ENCODE data around the gene ME3. TPM values are rescaled to one million over a fixed set of nuclear protein-coding genes. Genes with fewer than 3 reads are reported as not detected.
A peak's percentile ranks its signal among the peaks of the same experiment; 100 is the strongest.
"Not testable (repeated sequence)": the region's sequence is repeated elsewhere in the genome, so short reads cannot be mapped to it uniquely, and the experiment has no call there.

The ME3 gene
- total RNA-seq, 2 donors from 2014 or later, result 62.4 to 62.5 TPM

DNA sequence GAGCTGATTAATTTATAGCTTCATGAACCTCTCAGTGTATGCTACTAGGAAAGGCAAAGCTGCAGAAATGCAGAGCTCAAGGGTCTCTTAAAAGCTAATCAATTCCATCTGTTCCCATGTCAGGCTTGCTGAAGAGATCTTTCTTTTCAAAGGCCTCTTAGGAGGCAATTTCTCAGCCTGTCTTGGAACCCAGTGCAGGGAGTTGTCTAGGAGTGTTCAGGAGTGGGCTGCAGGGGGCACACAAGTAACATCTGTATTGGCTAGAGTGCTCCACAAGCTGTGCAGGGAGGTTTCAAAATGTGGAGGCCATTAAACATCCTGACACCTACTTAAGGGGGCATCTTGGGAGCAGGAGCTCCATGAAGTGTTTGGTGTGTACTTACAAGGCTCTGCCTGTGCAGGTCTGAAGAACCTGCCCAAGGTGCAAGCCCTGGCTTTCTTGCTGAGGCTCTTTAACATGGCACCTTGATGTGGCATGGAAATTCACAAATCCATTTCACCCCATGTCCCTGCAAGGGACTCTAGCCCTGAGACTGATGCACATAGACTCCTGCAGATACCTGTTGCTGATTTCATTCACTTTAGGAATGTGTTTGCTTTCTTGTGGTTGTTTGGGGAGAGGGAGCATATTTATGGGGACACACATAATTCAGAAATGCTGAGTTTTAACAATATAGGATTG lies 134.7 kb downstream of the ME3 start:
- no peak for DNase-seq (ENCODE audit: low spot score)
- peaks cover 3% of the 10 kb centered on the region for H3K9me3 ChIP-seq
- no peaks in the 10 kb centered on the region for H3K27me3 ChIP-seq (replicated peaks; ENCODE audit: insufficient read depth)
- no peaks in the 10 kb centered on the region for H3K36me3 ChIP-seq
- ATAC-seq (ENCODE audit: insufficient number of reproducible peaks, low FRiP score, low read depth), result no peak
- no peaks in the 10 kb centered on the region for H3K4me1 ChIP-seq (ENCODE audit: control insufficient read depth in 1 of 2, low read depth in 2 of 2)
- TF ChIP-seq, protein P1, sequence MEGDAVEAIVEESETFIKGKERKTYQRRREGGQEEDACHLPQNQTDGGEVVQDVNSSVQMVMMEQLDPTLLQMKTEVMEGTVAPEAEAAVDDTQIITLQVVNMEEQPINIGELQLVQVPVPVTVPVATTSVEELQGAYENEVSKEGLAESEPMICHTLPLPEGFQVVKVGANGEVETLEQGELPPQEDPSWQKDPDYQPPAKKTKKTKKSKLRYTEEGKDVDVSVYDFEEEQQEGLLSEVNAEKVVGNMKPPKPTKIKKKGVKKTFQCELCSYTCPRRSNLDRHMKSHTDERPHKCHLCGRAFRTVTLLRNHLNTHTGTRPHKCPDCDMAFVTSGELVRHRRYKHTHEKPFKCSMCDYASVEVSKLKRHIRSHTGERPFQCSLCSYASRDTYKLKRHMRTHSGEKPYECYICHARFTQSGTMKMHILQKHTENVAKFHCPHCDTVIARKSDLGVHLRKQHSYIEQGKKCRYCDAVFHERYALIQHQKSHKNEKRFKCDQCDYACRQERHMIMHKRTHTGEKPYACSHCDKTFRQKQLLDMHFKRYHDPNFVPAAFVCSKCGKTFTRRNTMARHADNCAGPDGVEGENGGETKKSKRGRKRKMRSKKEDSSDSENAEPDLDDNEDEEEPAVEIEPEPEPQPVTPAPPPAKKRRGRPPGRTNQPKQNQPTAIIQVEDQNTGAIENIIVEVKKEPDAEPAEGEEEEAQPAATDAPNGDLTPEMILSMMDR (IDR thresholded peaks at IDR 0.05), result no peak
- H3K4me3 ChIP-seq, result no peak overlapping the region
- no peak overlapping the region for H3K27ac ChIP-seq

GRCh38 chr11:86535773-86536172 lies 136.6 kb downstream of the ME3 start:
- Histone ChIP-seq H3K9me3 (peaks cover 3% of the 10 kb centered on the region), H3K27me3 (replicated peaks; ENCODE audit: insufficient read depth) (no peaks in the 10 kb centered on the region), H3K4me3 (no peak overlapping the region), H3K4me1 (ENCODE audit: control insufficient read depth in 1 of 2, low read depth in 2 of 2) (no peaks in the 10 kb centered on the region), H3K36me3 (no peaks in the 10 kb centered on the region), H3K27ac (no peak overlapping the region)
- DNase-seq (ENCODE audit: low spot score) (no peak), ATAC-seq (ENCODE audit: insufficient number of reproducible peaks, low FRiP score, low read depth) (no peak)
- TF ChIP-seq, protein P1 (IDR thresholded peaks at IDR 0.05), result no peak

DNA sequence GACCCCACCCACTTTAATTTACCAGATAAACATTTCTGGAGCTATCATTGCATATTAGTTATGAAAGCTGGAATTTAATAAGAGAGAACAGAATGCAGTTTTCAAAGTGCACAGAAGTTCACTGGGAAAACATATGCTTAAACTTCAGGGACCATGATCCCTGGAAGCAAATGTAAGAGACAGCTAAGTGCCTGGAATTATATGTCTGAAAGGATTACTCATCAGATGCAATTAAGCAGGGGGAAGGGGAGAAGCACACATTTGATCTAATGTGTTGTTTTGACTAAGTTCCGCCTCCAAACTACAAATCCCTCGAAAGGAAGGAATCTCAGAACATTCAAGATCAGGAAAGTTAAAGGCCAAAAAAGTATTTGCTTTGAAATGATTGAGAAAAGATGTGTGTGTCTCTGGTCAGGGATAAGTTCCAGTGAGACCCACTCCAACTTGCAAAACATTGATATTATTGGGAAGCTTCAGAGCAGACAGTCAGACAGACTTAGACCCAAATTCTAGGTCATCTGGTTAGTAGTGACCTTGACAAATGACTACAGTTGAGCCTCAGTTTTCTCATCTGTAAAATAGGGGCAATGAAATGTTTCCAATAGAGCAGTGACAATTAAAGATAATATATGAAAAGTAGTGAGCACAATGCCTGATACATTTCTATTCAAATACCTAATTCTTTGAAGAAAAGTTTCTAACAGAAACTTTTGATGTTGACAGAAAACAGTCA lies 147.6 kb downstream of the ME3 start:
- H3K27me3 ChIP-seq (replicated peaks; ENCODE audit: insufficient read depth), result no peaks in the 10 kb centered on the region
- TF ChIP-seq, protein P1 (IDR thresholded peaks at IDR 0.05), result no peak
- ATAC-seq (ENCODE audit: insufficient number of reproducible peaks, low FRiP score, low read depth), result no peak

GRCh38 chr11:86523738-86524619 lies 148.4 kb downstream of the ME3 start:
- ATAC-seq (ENCODE audit: insufficient number of reproducible peaks, low FRiP score, low read depth), result peak; percentile 62
- no peaks in the 10 kb centered on the region for H3K27me3 ChIP-seq (replicated peaks; ENCODE audit: insufficient read depth)
- peaks cover 6% of the 10 kb centered on the region for H3K9me3 ChIP-seq
- peak overlapping the region; percentile 20 for H3K4me3 ChIP-seq
- TF ChIP-seq, protein P1 (IDR thresholded peaks at IDR 0.05), result no peak
- no peaks in the 10 kb centered on the region for H3K36me3 ChIP-seq
- peak overlapping the region; percentile 55 to 74 for H3K27ac ChIP-seq
- DNase-seq (ENCODE audit: low spot score), result no peak
- peaks cover 20 to 38% of the 10 kb centered on the region in 2 donors for H3K4me1 ChIP-seq (ENCODE audit: control insufficient read depth in 1 of 2, low read depth in 2 of 2)

More for the DNA sequence above, 147.6 kb downstream of the ME3 start:
- DNase-seq (ENCODE audit: low spot score), result no peak
- Histone ChIP-seq H3K4me3 (peak overlapping the region; percentile 20), H3K9me3 (peaks cover 6% of the 10 kb centered on the region), H3K4me1 (ENCODE audit: control insufficient read depth in 1 of 2, low read depth in 2 of 2) (peaks cover 15 to 31% of the 10 kb centered on the region in 2 donors), H3K27ac (peak overlapping the region; percentile 55 to 74), H3K36me3 (no peaks in the 10 kb centered on the region)

GRCh38 chr11:86522512-86522911 lies 149.9 kb downstream of the ME3 start:
- DNase-seq (ENCODE audit: low spot score); H3K9me3 ChIP-seq; H3K36me3 ChIP-seq; H3K27ac ChIP-seq; H3K27me3 ChIP-seq (replicated peaks; ENCODE audit: insufficient read depth); ATAC-seq (ENCODE audit: insufficient number of reproducible peaks, low FRiP score, low read depth); H3K4me3 ChIP-seq: not testable (repeated sequence)
- peaks cover 26 to 44% of the 10 kb centered on the region in 2 donors for H3K4me1 ChIP-seq (ENCODE audit: control insufficient read depth in 1 of 2, low read depth in 2 of 2)

Measured in thoracic aorta (tissue), 2 donors.